ENCODE measurements around the gene ZDHHC4. TPM values are rescaled to one million over a fixed set of nuclear protein-coding genes. Genes with fewer than 3 reads are reported as not detected.
A peak's percentile ranks its signal among the peaks of the same experiment; 100 is the strongest.
"Not testable (repeated sequence)": the region's sequence is repeated elsewhere in the genome, so short reads cannot be mapped to it uniquely, and the experiment has no call there.

The ZDHHC4 gene
- total RNA-seq, 2 donors from 2014 or later: 19.1 to 20.6 TPM

GRCh38 chr7:6575281-6576023 is 1.8 kb upstream of the ZDHHC4 start:
- Mint-ChIP-seq H3K36me3 (ENCODE audit: low read depth) (peaks cover 2% of the 10 kb centered on the region), H3K4me3 (peak overlapping the region; percentile 47), H3K27ac (no peak overlapping the region), H3K4me1 (peaks cover 11% of the 10 kb centered on the region), H3K27me3 (peaks cover 5% of the 10 kb centered on the region)
- DNase-seq (no peak), ATAC-seq (no peak)
- no peaks in the 10 kb centered on the region for H3K9me3 ChIP-seq (ENCODE audit: control insufficient read depth, low read length, poor library complexity, severe bottlenecking)

- Mint-ChIP-seq H3K4me1 (peaks cover 11% of the 10 kb centered on the region), H3K36me3 (ENCODE audit: low read depth) (peaks cover 2% of the 10 kb centered on the region), H3K4me3 (peak overlapping the region; percentile 47), H3K27me3 (peaks cover 5% of the 10 kb centered on the region), H3K27ac (no peak overlapping the region)
- no peaks in the 10 kb centered on the region for H3K9me3 ChIP-seq (ENCODE audit: control insufficient read depth, low read length, poor library complexity, severe bottlenecking)
- ATAC-seq (no peak), DNase-seq (no peak)
Measured at GRCh38 chr7:6576024-6576866, 1.0 kb upstream of the ZDHHC4 start.

- not testable (repeated sequence) for DNase-seq, ATAC-seq
- peak overlapping the region; percentile 91 for H3K4me3 Mint-ChIP-seq
Measured at GRCh38 chr7:6576867-6577368, 336 bp upstream of the ZDHHC4 start.

GRCh38 chr7:6578114-6579084 is 1.1 kb downstream of the ZDHHC4 start:
- H3K27me3 Mint-ChIP-seq: no peaks in the 10 kb centered on the region
- ATAC-seq: no peak
- H3K36me3 Mint-ChIP-seq (ENCODE audit: low read depth): peaks cover 2% of the 10 kb centered on the region
- H3K4me1 Mint-ChIP-seq: peaks cover 8% of the 10 kb centered on the region
- peak overlapping the region; percentile 91 for H3K4me3 Mint-ChIP-seq
- H3K27ac Mint-ChIP-seq: peak overlapping the region; percentile 90
- no peak for DNase-seq
- H3K9me3 ChIP-seq (ENCODE audit: control insufficient read depth, low read length, poor library complexity, severe bottlenecking): no peaks in the 10 kb centered on the region

More at GRCh38 chr7:6576867-6577368, 336 bp upstream of the ZDHHC4 start:
- not testable (repeated sequence) for H3K27ac Mint-ChIP-seq; H3K9me3 ChIP-seq (ENCODE audit: control insufficient read depth, low read length, poor library complexity, severe bottlenecking); H3K36me3 Mint-ChIP-seq (ENCODE audit: low read depth); H3K27me3 Mint-ChIP-seq
- peaks cover 11% of the 10 kb centered on the region for H3K4me1 Mint-ChIP-seq

- ATAC-seq (no peak), DNase-seq (no peak)
- no peaks in the 10 kb centered on the region for H3K9me3 ChIP-seq (ENCODE audit: control insufficient read depth, low read length, poor library complexity, severe bottlenecking)
- Mint-ChIP-seq H3K4me3 (peak overlapping the region; percentile 91), H3K27ac (peak overlapping the region; percentile 75), H3K36me3 (ENCODE audit: low read depth) (peaks cover 2% of the 10 kb centered on the region), H3K4me1 (peaks cover 8% of the 10 kb centered on the region), H3K27me3 (no peaks in the 10 kb centered on the region)
Measured at GRCh38 chr7:6579446-6579845, 2.2 kb downstream of the ZDHHC4 start.

- not testable (repeated sequence) for DNase-seq; H3K36me3 Mint-ChIP-seq (ENCODE audit: low read depth); H3K4me1 Mint-ChIP-seq; H3K4me3 Mint-ChIP-seq; H3K9me3 ChIP-seq (ENCODE audit: control insufficient read depth, low read length, poor library complexity, severe bottlenecking); H3K27me3 Mint-ChIP-seq; ATAC-seq; H3K27ac Mint-ChIP-seq
Measured at GRCh38 chr7:6585746-6586432, 8.6 kb downstream of the ZDHHC4 start.

- no peaks in the 10 kb centered on the region for H3K9me3 ChIP-seq (ENCODE audit: control insufficient read depth, low read length, poor library complexity, severe bottlenecking)
- Mint-ChIP-seq H3K27me3 (no peaks in the 10 kb centered on the region), H3K27ac (peak overlapping the region; percentile 57), H3K4me3 (peak overlapping the region; percentile 43), H3K4me1 (peaks cover 12% of the 10 kb centered on the region), H3K36me3 (ENCODE audit: low read depth) (peaks cover 2% of the 10 kb centered on the region)
- no peak for ATAC-seq
- DNase-seq: no peak
Measured at GRCh38 chr7:6588566-6588965, 11.3 kb downstream of the ZDHHC4 start.

GRCh38 chr7:6589151-6589828 is 12.0 kb downstream of the ZDHHC4 start:
- H3K36me3 Mint-ChIP-seq (ENCODE audit: low read depth): peaks cover 2% of the 10 kb centered on the region
- peak overlapping the region; percentile 57 for H3K27ac Mint-ChIP-seq

GRCh38 chr7:6589829-6590644 is 12.8 kb downstream of the ZDHHC4 start, which contains the start of gene INTS15:
TSS of gene INTS15 (plus strand) at chr7:6590021. CDS start at chr7:6590284, 263 bp downstream.
- H3K9me3 ChIP-seq (ENCODE audit: control insufficient read depth, low read length, poor library complexity, severe bottlenecking): no peaks in the 10 kb centered on the region
- Mint-ChIP-seq H3K4me1 (peaks cover 12% of the 10 kb centered on the region), H3K27me3 (no peaks in the 10 kb centered on the region), H3K36me3 (ENCODE audit: low read depth) (no peaks in the 10 kb centered on the region), H3K4me3 (peak within 1 kb of the TSS; percentile 97), H3K27ac (peak within 1 kb of the TSS; percentile 96)
- peak; percentile 77 to 85 (median 85) for DNase-seq
- peak; percentile 92 for ATAC-seq

More at GRCh38 chr7:6589151-6589828, 12.0 kb downstream of the ZDHHC4 start:
- H3K9me3 ChIP-seq (ENCODE audit: control insufficient read depth, low read length, poor library complexity, severe bottlenecking): no peaks in the 10 kb centered on the region
- H3K4me3 Mint-ChIP-seq: peak overlapping the region; percentile 66
- DNase-seq: no peak
- H3K27me3 Mint-ChIP-seq: no peaks in the 10 kb centered on the region
- H3K4me1 Mint-ChIP-seq: peaks cover 12% of the 10 kb centered on the region
- ATAC-seq: no peak

- Mint-ChIP-seq H3K27me3 (no peaks in the 10 kb centered on the region), H3K36me3 (ENCODE audit: low read depth) (no peaks in the 10 kb centered on the region), H3K4me3 (peak overlapping the region; percentile 97), H3K27ac (peak overlapping the region; percentile 96), H3K4me1 (peaks cover 12% of the 10 kb centered on the region)
- H3K9me3 ChIP-seq (ENCODE audit: control insufficient read depth, low read length, poor library complexity, severe bottlenecking): no peaks in the 10 kb centered on the region
- no peak for DNase-seq
- no peak for ATAC-seq
Measured at GRCh38 chr7:6590645-6591110, 13.4 kb downstream of the ZDHHC4 start.

- Mint-ChIP-seq H3K27ac (no peak overlapping the region), H3K27me3 (no peaks in the 10 kb centered on the region), H3K36me3 (ENCODE audit: low read depth) (no peaks in the 10 kb centered on the region), H3K4me3 (no peak overlapping the region), H3K4me1 (peaks cover 9% of the 10 kb centered on the region)
- no peaks in the 10 kb centered on the region for H3K9me3 ChIP-seq (ENCODE audit: control insufficient read depth, low read length, poor library complexity, severe bottlenecking)
- ATAC-seq (no peak), DNase-seq (no peak)
Measured at GRCh38 chr7:6600093-6600492, 22.8 kb downstream of the ZDHHC4 start.
